ENCODE results near the gene GNGT2. TPM values are rescaled to one million over a fixed set of nuclear protein-coding genes. Genes with fewer than 3 reads are reported as not detected.

GNGT2 gene
- total RNA-seq, result 0.76 TPM in 1 of 2 replicates, not detected in the other

DNA sequence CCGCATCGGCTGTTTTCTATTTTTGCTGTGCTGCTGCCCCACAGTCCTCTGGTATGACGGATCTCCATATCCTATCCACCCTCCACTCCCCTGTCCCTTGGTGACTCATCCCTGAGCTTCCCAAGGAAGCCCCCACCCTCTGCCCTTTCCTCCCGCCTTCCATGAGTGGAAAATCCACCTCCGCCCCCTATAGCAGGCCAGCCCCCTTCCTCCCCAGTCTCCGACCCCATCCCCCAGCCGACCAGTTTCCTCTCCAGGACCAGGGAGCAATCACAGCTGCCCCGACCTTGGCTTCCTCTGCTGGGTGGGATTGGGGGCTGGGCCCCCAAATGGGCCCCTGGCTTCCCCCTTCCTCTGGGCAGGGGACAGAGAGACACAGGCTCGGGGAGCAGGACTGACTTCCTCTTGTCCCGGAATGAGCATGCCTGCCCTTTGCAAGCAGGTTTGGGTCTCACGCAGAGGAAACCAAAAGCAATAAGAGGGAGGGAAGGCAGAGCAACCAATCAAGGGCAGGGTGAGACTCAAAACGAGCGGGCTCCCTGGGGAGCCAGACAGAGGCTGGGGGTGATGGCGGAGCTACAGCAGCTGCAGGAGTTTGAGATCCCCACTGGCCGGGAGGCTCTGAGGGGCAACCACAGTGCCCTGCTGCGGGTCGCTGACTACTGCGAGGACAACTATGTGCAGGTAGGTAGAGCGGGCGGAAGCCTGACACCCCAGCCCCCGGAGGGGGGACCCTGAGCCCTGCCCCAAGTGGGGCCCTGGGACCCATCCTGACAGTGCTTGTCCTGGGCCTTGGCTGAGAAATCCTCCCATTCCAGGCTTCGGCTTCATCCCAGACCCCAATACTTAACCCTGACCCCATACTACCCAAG is at the start of gene GNGT2, which contains the start of gene ABI3:
Gene GNGT2, minus strand, starts transcription at position 417 of the 872 bp plus-strand sequence. CDS start 3,152 bp downstream, outside the sequence.
Gene ABI3, plus strand, starts transcription at position 550 of the 872 bp plus-strand sequence. Its CDS starts 18 bp downstream, at position 568.

DNA sequence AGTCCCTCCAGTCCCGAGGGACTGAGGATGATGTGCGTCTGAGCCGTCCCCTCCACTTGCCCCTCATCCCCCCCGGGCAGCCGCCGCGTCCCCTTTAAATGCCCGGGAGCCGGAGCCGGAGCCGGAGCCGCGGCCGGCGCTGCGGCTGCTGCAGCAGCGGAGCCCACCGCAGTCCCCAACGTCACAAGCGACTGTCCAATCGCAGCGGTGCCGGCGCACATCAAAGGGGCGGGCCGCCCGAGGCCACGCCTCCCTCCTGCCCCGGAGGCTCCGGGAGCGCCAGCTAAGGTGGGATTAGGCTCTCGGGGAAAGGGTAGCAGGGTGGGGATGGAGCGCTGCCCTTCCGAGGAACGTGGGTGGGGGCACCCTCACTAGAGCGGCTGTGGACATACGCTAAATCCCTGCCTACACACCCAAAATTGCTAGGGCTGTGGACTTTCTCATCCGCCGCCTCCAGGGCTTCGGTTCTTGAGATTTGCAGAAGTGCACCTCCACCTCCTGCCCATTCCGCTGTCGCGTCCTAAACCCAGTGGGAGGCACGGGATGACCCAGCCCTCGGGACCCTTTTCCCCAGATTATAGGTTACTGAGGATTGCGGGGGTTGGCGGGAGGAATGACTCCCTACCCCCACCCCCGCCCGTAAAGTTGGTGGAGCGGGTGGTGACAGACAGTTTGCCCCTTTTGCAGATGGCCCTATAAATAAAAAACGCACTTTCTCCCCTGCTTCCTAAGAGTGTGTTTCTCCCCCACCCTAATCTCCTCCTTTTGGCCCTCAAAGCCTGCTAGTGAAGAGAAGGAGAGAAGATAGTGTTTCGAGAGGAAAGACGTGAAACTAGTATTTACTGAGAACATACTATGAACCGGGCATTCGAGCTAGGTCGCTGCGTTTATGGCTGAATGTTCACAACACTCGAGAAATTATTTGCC is 20.5 kb upstream of the GNGT2 start, which contains the start of gene PHOSPHO1:
Gene PHOSPHO1, minus strand, starts transcription at position 152 of the 927 bp plus-strand sequence. CDS start 4,096 bp downstream, outside the sequence.

Other genes with a start within 250 kb of the GNGT2 start
- not detected in 2 replicates for gene GIP, start 242.0 kb downstream of the GNGT2 start, total RNA-seq
- gene IGF2BP1, start 213.2 kb downstream of the GNGT2 start, total RNA-seq, result 9.4 and 10.0 TPM in 2 replicates
- not detected in 2 replicates for gene B4GALNT2, start 77.8 kb downstream of the GNGT2 start, total RNA-seq
- 24.0 and 24.9 TPM in 2 replicates for gene ABI3, start 133 bp upstream of the GNGT2 start, total RNA-seq
- not detected in 2 replicates for gene PHOSPHO1, start 20.2 kb upstream of the GNGT2 start, total RNA-seq
- gene ZNF652, start 151.7 kb upstream of the GNGT2 start, total RNA-seq, result 5.8 and 6.2 TPM in 2 replicates
- gene PHB1, start 204.3 kb upstream of the GNGT2 start, total RNA-seq, result 213 and 255 TPM in 2 replicates